Measurements from ENCODE around the gene RNASET2. TPM values are rescaled to one million over a fixed set of nuclear protein-coding genes. Genes with fewer than 3 reads are reported as not detected.
"Not testable (repeated sequence)": the region's sequence is repeated elsewhere in the genome, so short reads cannot be mapped to it uniquely, and the experiment has no call there.

The RNASET2 gene
- total RNA-seq, 2 experiments from 2014 or later: 74.1 to 75.6 TPM

GRCh38 chr6:166903500-166903899 is 52.9 kb downstream of the RNASET2 start:
- H3K27ac Mint-ChIP-seq: no peak overlapping the region
- H3K36me3 Mint-ChIP-seq (ENCODE audit: low read depth): peaks cover 1% of the 10 kb centered on the region
- CTCF ChIA-PET: interaction anchor here (1.1 kb wide), 1 partner anchor 118 kb away, joined by 3 read pairs; no protein-coding TSS in a partner anchor
- no peak overlapping the region for H3K4me3 Mint-ChIP-seq
- intact Hi-C loops (cut with micrococcal nuclease): no loop called here
- no peak for DNase-seq
- no peaks in the 10 kb centered on the region for H3K27me3 Mint-ChIP-seq (ENCODE audit: low read depth)
- H3K4me1 Mint-ChIP-seq (ENCODE audit: low read depth): peaks cover 17% of the 10 kb centered on the region
- H3K9me3 Mint-ChIP-seq: peaks cover 6% of the 10 kb centered on the region

- Mint-ChIP-seq H3K4me1 (ENCODE audit: low read depth) (peaks cover 14% of the 10 kb centered on the region), H3K9me3 (peaks cover 6% of the 10 kb centered on the region), H3K4me3 (no peak overlapping the region), H3K27ac (no peak overlapping the region), H3K27me3 (ENCODE audit: low read depth) (no peaks in the 10 kb centered on the region), H3K36me3 (ENCODE audit: low read depth) (peaks cover 1% of the 10 kb centered on the region)
- DNase-seq: no peak
- intact Hi-C loops (cut with micrococcal nuclease): no loop called here
- CTCF ChIA-PET: interaction anchor here (0.5 to 1.1 kb wide), 2 partner anchors 118 to 136 kb away, joined by 3 read pairs; no protein-coding TSS in a partner anchor
Measured at GRCh38 chr6:166903027-166903426, 53.3 kb downstream of the RNASET2 start.

GRCh38 chr6:166902211-166902755 is 54.1 kb downstream of the RNASET2 start:
- Mint-ChIP-seq H3K36me3 (ENCODE audit: low read depth) (peaks cover 1% of the 10 kb centered on the region), H3K9me3 (peaks cover 6% of the 10 kb centered on the region), H3K4me3 (no peak overlapping the region), H3K4me1 (ENCODE audit: low read depth) (peaks cover 7% of the 10 kb centered on the region), H3K27me3 (ENCODE audit: low read depth) (no peaks in the 10 kb centered on the region), H3K27ac (no peak overlapping the region)
- CTCF ChIA-PET: no interaction called here
- DNase-seq: no peak
- intact Hi-C loops (cut with micrococcal nuclease): no loop called here

GRCh38 chr6:166901626-166902025 is 54.7 kb downstream of the RNASET2 start:
- Mint-ChIP-seq H3K36me3 (ENCODE audit: low read depth) (peaks cover 1% of the 10 kb centered on the region), H3K9me3 (peaks cover 6% of the 10 kb centered on the region), H3K4me3 (no peak overlapping the region), H3K4me1 (ENCODE audit: low read depth) (peaks cover 1% of the 10 kb centered on the region), H3K27me3 (ENCODE audit: low read depth) (no peaks in the 10 kb centered on the region), H3K27ac (no peak overlapping the region)
- CTCF ChIA-PET: no interaction called here
- DNase-seq: no peak
- intact Hi-C loops (cut with micrococcal nuclease): no loop called here

- no peaks in the 10 kb centered on the region for H3K36me3 Mint-ChIP-seq (ENCODE audit: low read depth)
- H3K4me1 Mint-ChIP-seq (ENCODE audit: low read depth): no peaks in the 10 kb centered on the region
- H3K9me3 Mint-ChIP-seq: peaks cover 6% of the 10 kb centered on the region
- DNase-seq: no peak
- CTCF ChIA-PET: no interaction called here
- intact Hi-C loops (cut with micrococcal nuclease): no loop called here
- no peak overlapping the region for H3K4me3 Mint-ChIP-seq
- no peak overlapping the region for H3K27ac Mint-ChIP-seq
- no peaks in the 10 kb centered on the region for H3K27me3 Mint-ChIP-seq (ENCODE audit: low read depth)
Measured at GRCh38 chr6:166900956-166901607, 55.3 kb downstream of the RNASET2 start.

GRCh38 chr6:166900130-166900708 is 56.1 kb downstream of the RNASET2 start:
- intact Hi-C loops (cut with micrococcal nuclease): no loop called here
- no peak overlapping the region for H3K27ac Mint-ChIP-seq
- no peaks in the 10 kb centered on the region for H3K27me3 Mint-ChIP-seq (ENCODE audit: low read depth)
- DNase-seq: no peak
- no peaks in the 10 kb centered on the region for H3K4me1 Mint-ChIP-seq (ENCODE audit: low read depth)
- peaks cover 6% of the 10 kb centered on the region for H3K9me3 Mint-ChIP-seq
- H3K36me3 Mint-ChIP-seq (ENCODE audit: low read depth): no peaks in the 10 kb centered on the region
- H3K4me3 Mint-ChIP-seq: no peak overlapping the region
- CTCF ChIA-PET: no interaction called here

GRCh38 chr6:166898910-166899309 is 57.4 kb downstream of the RNASET2 start:
- intact Hi-C loops (cut with micrococcal nuclease): no loop called here

GRCh38 chr6:166894614-166895013 is 61.7 kb downstream of the RNASET2 start:
- CTCF ChIA-PET; H3K9me3 Mint-ChIP-seq; H3K27ac Mint-ChIP-seq; H3K4me1 Mint-ChIP-seq (ENCODE audit: low read depth); H3K27me3 Mint-ChIP-seq (ENCODE audit: low read depth); H3K4me3 Mint-ChIP-seq; DNase-seq; intact Hi-C loops (cut with micrococcal nuclease): not testable (repeated sequence)
- peaks cover 11% of the 10 kb centered on the region for H3K36me3 Mint-ChIP-seq (ENCODE audit: low read depth)

More at GRCh38 chr6:166898910-166899309, 57.4 kb downstream of the RNASET2 start:
- H3K36me3 Mint-ChIP-seq (ENCODE audit: low read depth): no peaks in the 10 kb centered on the region
- H3K4me1 Mint-ChIP-seq (ENCODE audit: low read depth): no peaks in the 10 kb centered on the region
- no peak overlapping the region for H3K27ac Mint-ChIP-seq
- DNase-seq: no peak
- H3K4me3 Mint-ChIP-seq: no peak overlapping the region
- peaks cover 6% of the 10 kb centered on the region for H3K9me3 Mint-ChIP-seq
- H3K27me3 Mint-ChIP-seq (ENCODE audit: low read depth): no peaks in the 10 kb centered on the region
- CTCF ChIA-PET: no interaction called here

GRCh38 chr6:166892472-166892871 is 63.9 kb downstream of the RNASET2 start:
- H3K27me3 Mint-ChIP-seq (ENCODE audit: low read depth); DNase-seq; intact Hi-C loops (cut with micrococcal nuclease); H3K4me3 Mint-ChIP-seq; CTCF ChIA-PET; H3K4me1 Mint-ChIP-seq (ENCODE audit: low read depth); H3K27ac Mint-ChIP-seq; H3K9me3 Mint-ChIP-seq: not testable (repeated sequence)
- peaks cover 17% of the 10 kb centered on the region for H3K36me3 Mint-ChIP-seq (ENCODE audit: low read depth)

GRCh38 chr6:166886773-166887172 is 69.6 kb downstream of the RNASET2 start:
- CTCF ChIA-PET; H3K27me3 Mint-ChIP-seq (ENCODE audit: low read depth); intact Hi-C loops (cut with micrococcal nuclease); DNase-seq; H3K4me3 Mint-ChIP-seq; H3K27ac Mint-ChIP-seq; H3K4me1 Mint-ChIP-seq (ENCODE audit: low read depth): not testable (repeated sequence)
- peaks cover 31% of the 10 kb centered on the region for H3K36me3 Mint-ChIP-seq (ENCODE audit: low read depth)
- peaks cover 15% of the 10 kb centered on the region for H3K9me3 Mint-ChIP-seq

- intact Hi-C loops (cut with micrococcal nuclease); CTCF ChIA-PET; H3K4me1 Mint-ChIP-seq (ENCODE audit: low read depth); H3K27me3 Mint-ChIP-seq (ENCODE audit: low read depth); H3K4me3 Mint-ChIP-seq; H3K9me3 Mint-ChIP-seq; H3K27ac Mint-ChIP-seq; DNase-seq: not testable (repeated sequence)
- peaks cover 22% of the 10 kb centered on the region for H3K36me3 Mint-ChIP-seq (ENCODE audit: low read depth)
Measured at GRCh38 chr6:166884958-166885357, 71.4 kb downstream of the RNASET2 start.

GRCh38 chr6:166879594-166879993 is 76.8 kb downstream of the RNASET2 start:
- peaks cover 3% of the 10 kb centered on the region for H3K9me3 Mint-ChIP-seq
- H3K4me1 Mint-ChIP-seq (ENCODE audit: low read depth): no peaks in the 10 kb centered on the region
- intact Hi-C loops (cut with micrococcal nuclease): no loop called here
- no peak for DNase-seq
- no peak overlapping the region for H3K4me3 Mint-ChIP-seq
- CTCF ChIA-PET: no interaction called here
- H3K36me3 Mint-ChIP-seq (ENCODE audit: low read depth): peaks cover 5% of the 10 kb centered on the region
- no peak overlapping the region for H3K27ac Mint-ChIP-seq
- H3K27me3 Mint-ChIP-seq (ENCODE audit: low read depth): no peaks in the 10 kb centered on the region

Measured in activated naive CD4-positive, alpha-beta T cell treated with anti-CD3 and anti-CD28 coated beads for 36 hours (primary cell).